B cell (primary cell): Measurements from ENCODE around the gene AGPAT3.

ENCODE experiments used
- CTCF ChIP-seq: fragments of 200-600 bp; IDR thresholded peaks from one replicate; pipeline ENCODE4 v1.8.0; 2022; ENCODE audit warnings: antibody characterized with exemption, mild to moderate bottlenecking
- EZH2 ChIP-seq: IDR thresholded peaks from 2 replicates; pipeline ENCODE4 v1.6.1; 2012; ENCODE audit warnings: borderline replicate concordance, low read depth, mild to moderate bottlenecking, moderate library complexity, low read length; ENCODE audit not compliant: insufficient read depth, poor library complexity, severe bottlenecking

GRCh38 chr21:43983390-43983789, 118.4 kb downstream of the AGPAT3 start:
- TF ChIP-seq CTCF = no peak
- TF ChIP-seq EZH2 = no peak
